ENCODE measurements around the gene RBPJL.

RBPJL gene

DNA sequence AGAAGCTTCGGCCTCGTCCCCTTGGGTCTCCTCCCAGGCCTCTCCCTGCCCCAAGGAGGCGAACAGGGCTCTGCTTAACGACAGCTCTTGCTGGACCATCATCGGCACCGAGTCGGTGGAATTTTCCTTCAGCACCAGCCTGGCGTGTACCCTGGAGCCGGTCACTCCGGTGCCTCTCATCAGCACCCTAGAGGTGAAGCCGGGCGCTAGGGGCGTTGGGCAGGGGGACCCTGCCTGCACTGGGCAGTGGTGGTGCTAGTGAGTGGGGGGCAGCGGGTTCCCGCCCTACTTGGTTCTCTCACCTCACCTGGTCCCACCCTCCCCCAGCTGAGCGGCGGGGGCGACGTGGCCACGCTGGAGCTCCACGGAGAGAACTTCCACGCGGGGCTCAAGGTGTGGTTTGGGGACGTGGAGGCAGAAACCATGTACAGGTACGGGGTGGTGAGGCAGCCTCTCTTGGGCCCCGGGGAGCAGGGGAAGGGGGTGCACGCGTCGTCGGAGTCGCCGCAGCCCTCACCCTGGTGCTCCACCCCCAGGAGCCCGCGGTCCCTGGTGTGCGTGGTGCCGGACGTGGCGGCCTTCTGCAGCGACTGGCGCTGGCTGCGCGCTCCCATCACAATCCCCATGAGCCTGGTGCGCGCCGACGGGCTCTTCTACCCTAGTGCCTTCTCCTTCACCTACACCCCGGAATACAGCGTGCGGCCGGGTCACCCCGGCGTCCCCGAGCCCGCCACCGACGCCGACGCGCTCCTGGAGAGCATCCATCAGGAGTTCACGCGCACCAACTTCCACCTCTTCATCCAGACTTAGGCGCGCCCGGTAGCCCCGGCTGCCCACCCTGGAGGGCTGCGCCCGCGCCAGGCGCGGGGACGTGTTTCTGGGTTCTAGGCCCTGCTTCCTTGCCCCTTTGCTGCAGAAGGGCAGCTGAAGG, 9.8 kb downstream of the RBPJL start:
- no peak for DNase-seq (ENCODE audit: low read depth in 1 of 2, low spot score in 1 of 2)

DNA sequence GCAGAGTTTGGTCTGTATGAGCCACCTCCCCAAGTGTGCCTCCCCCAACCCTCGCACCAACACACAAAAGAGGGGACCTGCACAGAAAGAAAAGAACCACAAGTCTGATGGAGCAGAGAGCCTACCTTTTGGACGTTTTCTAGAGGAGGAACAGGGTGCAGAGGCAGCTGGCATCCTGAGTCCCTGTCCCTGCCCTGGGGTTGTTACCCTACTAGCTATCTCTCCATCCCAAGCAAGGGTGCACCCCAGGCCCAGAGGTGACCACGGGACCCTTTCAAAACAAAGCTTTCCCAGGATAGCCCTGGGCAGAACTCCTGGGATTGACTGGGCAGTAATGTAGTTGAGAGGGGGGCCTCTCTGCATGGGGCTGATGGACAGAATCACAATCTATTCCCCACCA, 11.2 kb downstream of the RBPJL start:
- DNase-seq (ENCODE audit: low read depth in 1 of 2, low spot score in 1 of 2), result no peak

DNA sequence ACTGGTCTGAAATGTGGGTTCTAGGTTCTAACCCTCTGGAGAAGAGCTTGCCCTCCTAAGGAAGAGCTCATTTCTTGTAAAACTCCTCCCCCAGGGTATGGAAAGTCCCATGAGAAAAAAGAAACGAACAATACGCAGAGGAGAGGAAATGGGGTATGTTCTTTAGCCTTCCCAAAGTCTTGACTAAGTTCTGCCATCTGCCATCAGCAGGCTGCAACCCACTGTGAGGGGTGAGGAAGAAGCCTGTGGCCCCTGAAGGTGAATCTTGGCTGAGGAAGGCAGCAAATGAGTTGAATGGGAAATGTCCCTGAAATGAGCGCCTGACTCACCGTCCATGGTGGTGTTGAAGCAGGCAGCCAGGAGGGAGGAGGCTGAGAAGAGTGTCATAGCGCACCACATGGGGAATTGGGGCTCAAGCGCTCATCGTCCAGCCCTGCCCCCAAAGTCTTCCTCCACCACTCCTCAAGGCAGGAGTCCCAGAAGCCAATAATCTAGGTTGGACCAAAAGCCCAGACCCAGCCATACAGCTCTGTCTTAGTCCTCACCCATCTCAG, 11.8 kb downstream of the RBPJL start:
- no peak for DNase-seq (ENCODE audit: low read depth in 1 of 2, low spot score in 1 of 2)

DNA sequence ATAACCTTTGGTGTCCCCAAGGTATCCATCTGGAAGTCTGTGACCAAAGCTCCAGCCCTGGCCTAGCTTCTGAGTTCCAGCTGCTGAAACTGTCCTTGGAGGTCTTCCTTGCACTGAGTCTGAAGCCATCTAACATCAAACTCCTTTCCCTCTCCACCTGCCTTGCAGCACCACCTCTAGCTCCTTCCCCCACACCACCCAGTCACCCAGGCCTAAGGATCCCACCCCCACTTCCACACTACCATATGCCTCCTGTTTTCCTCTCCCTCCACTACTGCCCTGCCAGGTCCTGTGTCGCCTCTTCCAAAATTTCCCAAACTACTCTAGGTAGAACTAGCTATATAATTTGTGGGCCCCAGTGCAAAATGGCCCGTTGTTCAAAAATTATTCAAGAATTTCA, 12.3 kb downstream of the RBPJL start:
- no peak for DNase-seq (ENCODE audit: low read depth in 1 of 2, low spot score in 1 of 2)

DNA sequence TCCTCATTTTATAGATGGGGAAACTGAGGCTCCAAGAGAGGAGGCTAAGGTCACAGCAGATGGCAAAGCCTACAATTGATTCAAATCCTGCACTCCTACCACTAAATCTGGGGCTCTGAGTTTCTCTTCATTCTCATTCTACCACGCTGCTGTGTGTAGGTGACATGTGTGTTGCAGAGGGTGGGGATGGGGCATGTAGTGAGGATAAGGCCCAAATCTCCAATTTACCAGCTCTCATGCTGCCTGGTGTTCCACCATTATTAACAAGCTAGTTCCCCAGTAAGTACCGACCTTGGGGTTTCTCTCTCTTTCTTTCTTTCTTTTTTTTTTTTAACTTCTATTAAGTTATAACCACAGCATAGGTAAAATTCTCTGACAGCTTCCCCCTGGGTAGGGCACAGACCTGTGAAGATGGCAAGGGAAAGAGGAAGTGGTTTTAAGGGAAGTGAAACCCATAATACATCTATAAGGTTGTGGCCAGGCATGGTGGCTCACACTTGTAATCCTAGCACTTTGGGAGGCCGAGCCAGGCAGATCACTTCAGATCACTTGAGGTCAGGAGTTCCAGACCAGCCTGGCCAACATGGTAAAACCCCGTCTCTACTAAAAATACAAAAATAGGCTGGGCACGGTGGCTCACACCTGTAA, 14.4 kb downstream of the RBPJL start:
- no peak for DNase-seq (ENCODE audit: low read depth in 1 of 2, low spot score in 1 of 2)

DNA sequence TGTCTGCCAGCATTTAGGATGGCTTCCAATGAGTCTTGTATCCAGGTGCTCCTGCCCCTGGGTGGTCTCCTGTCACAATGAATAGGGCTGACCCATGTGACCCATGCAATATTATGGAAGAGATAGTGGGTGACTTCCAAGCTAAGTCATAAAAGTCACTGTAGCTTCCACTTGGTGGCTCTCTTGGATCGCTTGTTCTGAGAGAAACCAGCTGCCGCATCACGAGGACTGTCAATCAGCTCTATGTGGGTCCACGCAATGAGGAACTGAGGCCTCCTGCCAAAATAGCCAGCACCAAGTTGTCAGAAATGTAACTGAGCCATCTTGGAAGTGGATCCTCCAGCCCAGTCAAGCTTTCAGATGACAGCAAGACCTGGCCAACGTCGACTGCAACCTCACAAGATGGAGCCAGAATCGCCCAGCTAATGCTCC, 16.3 kb downstream of the RBPJL start:
- no peak for DNase-seq (ENCODE audit: low read depth in 1 of 2, low spot score in 1 of 2)

DNA sequence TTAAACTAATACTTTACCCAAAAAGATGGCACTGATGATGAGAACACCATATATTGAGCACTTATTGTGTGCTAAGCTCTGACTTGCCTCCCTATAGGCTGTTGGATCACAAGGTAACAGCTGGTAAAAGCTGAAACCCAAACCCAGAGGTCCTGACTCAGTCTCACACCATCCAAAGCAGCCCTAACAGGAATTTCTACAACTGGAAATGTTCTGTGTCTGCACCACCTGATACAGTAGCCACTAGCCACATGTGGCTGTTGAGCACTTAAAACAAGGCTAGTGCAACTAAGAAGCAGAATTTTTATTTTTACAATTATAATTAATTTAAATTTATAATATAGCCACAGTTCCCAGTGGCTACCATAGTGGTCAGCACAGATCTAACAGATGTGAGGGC, 17.1 kb downstream of the RBPJL start:
- DNase-seq (ENCODE audit: low read depth in 1 of 2, low spot score in 1 of 2), result no peak

GRCh38 chr20:45325371-45325770, 18.7 kb downstream of the RBPJL start:
- DNase-seq (ENCODE audit: low read depth in 1 of 2, low spot score in 1 of 2), result no peak

- DNase-seq (ENCODE audit: low read depth in 1 of 2, low spot score in 1 of 2), result no peak
Measured at GRCh38 chr20:45328451-45328850, 21.8 kb downstream of the RBPJL start.

DNA sequence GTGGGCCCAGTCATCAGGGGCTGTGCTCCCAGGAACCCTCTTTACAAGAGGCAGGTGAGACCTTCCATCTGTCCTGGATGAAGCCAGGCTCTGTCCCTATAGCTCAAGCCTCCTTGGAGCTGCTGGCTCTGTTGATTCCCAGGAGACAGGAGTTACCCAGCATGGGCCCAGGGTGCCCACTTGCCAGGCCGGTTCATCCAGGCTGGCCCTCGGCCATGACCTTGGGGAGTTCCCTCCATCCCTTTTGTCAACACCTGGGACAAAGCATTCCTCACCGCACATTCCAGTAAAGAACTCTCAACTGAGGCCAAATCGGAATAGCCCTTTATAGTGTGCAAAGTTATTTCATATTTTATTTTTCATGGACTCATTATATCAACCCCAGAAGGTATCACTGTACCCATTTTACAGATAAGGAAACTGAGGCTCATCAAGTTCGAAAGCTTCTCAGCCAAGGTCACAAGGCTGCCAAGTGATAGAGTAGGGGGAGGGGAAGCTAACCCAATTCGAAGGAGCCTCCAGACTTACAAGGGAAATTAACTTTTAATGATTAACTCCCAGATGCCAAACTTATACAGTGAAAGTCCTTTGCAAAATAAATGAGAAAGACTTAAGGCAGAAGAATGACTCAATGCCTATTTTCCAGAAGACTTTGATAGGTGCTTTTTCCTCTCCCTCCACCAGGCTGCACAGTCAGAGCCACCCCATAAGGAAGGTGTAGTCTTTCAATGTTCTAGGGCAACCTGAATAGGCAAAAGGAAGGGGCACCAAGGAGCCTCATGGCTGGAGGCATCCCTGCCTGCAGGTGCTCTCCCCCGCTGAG, 23.1 kb downstream of the RBPJL start:
- DNase-seq (ENCODE audit: low read depth in 1 of 2, low spot score in 1 of 2), result no peak

GRCh38 chr20:45330476-45330875, 23.8 kb downstream of the RBPJL start:
- DNase-seq (ENCODE audit: low read depth in 1 of 2, low spot score in 1 of 2), result no peak

DNA sequence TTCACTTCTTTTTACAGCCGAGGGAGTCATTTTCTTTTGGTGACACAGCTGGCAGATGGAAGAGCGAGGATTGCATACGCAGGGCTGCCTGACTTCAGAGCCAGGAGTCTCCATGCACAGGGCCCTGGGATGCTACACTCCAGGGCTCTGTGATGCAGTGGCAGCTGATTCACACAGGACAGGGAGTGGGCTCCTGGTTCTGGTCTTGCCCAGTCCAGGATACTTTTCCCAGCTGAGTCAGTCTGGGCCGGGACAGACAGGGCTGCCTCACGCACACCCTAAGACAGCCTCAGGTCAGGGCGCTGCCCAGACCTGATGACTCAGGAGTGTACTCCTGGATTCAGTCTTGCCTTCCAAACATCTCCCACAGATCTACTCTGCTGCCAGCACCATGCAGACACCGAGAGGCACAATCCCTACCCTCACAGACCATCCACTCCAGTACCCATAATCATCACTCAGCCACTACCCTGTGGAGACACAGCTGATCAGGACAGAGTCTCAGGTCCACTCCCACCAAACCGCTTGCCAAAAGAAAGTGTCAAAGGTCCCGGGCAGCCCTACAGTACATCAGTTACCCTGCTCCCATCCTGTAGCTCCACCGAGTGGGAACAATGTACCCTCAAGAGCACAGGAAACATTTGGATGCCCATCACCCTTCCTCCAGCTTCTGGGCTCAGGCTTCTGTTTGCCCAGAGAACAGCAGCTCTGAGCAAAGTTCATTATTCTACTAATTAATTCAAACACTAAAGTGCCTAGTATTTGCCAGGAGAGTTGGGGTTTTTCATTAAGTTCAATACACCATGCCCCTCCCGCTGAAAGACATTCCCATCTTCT, 30.1 kb downstream of the RBPJL start:
- DNase-seq (ENCODE audit: low read depth in 1 of 2, low spot score in 1 of 2), result no peak

DNA sequence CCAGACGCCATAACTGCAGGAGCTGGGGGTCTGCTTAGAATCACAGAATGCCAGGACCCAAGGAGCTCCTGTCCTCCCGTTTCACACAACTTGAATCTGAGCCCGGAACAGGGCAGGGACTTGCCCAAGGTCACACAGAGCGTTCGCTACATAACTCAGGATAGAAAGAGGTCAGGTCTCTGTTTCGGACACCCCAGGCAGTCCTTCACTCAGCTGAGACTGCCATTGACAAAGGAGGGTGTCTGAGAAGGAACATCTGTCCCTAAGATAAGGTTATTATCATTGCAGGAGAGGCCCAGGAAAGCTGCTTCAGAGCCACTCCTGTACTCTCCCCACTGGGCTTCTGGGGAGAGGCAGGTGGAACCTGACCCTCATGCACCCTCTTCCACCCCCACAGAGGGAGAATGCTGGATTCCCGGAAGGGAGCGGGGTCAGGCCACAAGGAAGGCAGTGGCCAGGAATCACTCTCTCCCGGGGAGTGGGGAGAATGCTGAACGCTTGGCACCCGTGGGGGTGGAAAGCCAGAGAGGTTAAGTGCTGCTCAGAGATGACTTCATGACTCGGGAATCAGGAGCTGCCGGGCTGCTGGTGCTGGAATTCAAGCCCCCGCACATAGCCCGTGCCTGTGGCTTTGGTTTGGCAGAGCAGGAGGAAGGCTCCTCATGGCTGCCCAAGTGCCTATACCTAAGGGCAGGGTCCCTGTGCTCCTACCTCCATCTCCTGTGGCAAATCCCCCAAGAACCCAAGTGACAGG, 30.9 kb downstream of the RBPJL start:
- no peak for DNase-seq (ENCODE audit: low read depth in 1 of 2, low spot score in 1 of 2)

DNA sequence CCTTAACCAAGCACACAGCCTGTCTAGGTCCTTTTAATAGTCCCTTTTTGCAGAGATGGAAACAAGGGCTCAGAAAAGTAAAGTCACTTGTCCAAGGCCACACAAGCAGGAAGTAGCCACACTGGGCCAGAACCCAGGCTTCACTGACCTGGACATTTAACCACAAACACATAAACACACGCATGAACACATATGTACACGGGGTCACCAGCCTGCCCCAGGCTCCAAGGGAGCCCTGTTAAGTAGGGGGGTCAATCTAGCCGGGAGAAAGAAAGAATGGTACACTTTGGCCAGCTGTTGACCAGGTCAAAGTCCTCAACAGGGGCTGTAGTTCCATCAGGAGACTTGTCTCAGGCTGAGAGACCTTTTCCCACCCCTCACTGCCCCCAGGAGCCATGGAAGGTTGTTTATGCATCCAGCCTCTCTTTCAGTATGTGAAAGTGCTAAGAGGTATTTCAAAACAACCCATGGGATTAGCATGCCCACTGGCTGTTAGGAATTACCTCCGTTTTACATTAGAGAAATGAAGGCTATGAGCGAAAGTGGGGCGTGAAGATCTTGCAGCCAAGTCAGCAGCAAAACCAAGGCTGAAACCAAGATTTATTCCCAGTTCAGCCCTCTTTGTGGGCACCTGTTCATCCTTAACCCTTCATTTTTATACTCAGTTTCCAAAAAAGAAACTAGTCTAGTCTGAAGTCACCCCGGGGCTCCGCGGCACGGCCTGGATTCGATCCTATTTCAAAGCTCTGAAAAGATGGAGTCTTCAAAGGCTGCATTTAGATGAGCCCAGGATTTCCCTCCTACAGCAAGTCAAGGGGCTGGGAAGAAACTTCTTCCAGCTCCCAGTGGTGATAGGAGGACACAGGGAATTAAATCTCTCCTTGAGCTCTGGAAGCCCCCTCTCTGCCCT, 31.7 kb downstream of the RBPJL start:
- no peak for DNase-seq (ENCODE audit: low read depth in 1 of 2, low spot score in 1 of 2)

DNA sequence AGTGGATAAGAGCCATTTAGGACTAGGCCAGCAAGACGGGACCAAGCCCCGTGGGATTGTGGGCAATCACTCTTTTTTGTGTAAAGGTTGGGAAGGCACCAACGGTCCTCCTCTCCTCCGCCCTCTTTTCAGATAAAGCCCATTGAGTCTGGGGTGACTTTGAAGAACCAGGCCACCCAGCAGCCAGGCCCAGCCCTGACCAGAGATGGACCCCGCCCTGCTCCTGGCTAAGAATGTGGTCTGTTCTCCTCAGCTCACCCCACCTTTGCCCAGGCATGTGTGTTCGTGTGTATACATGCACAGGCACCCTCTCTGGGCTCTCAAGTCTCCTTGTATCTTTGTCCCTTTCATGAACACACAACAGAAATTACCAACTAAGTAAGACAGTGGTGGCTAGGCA, 32.4 kb downstream of the RBPJL start:
- DNase-seq (ENCODE audit: low read depth in 1 of 2, low spot score in 1 of 2), result no peak

DNA sequence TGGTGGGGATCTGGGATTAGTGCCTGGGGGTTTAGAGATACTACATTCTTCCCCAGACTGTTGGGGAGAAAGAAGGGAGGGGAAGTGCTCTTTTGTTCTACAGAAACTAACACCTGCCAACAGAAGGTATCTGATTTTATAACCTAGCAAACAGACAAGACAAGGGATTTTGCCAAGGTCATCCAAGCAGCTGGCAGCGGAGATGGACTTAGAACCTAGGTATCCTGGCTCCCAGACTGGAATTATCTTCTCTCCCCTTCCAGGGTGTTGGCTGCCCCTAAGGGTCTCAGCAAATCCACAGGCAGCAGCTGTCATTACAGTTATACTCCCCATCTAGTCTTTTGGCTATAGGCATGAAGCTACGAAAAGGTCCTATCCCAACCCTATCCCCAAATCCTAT, 33.2 kb downstream of the RBPJL start:
- DNase-seq (ENCODE audit: low read depth in 1 of 2, low spot score in 1 of 2), result no peak

DNA sequence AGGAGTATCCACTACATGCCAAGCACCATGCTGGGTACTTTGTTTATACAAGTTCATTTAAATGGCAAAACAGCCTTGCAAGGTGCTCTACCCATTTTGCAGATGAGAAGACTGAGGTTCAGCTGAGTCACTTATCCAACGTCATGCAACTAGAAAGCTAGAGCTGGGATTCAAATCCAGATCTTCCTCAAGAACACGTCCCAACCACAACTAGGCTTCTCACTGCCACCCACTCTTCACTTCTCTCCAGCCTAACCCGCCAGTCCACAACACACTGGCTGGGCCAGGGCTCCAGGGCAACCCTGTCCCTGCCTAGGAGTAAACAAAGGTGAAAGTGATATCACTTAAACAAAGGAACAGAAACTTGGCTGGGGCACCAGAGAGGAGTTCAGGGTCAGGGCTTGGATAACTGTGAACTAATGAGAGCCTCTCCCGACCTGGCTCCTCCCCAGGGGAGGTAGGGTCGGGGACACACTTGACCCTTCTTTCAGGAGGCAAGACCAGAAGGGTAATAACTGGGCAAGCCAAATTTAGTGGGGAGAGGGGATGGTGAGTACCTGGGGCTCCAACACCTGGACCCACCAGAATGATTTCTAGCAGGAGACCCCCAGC, 33.7 kb downstream of the RBPJL start:
- DNase-seq (ENCODE audit: low read depth in 1 of 2, low spot score in 1 of 2), result no peak

- DNase-seq (ENCODE audit: low read depth in 1 of 2, low spot score in 1 of 2), result no peak
Measured at GRCh38 chr20:45340951-45341350, 34.3 kb downstream of the RBPJL start.
